HG03354 (cell line): Measurements from ENCODE around the gene GNG11.
A peak's percentile ranks its signal among the peaks of the same experiment; 100 is the strongest.

Experiments used
- ATAC-seq: cut with Tn5 transposase; IDR thresholded peaks from one replicate; pipeline ENCODE4 v1.9.1; 2021; ENCODE audit warnings: mild to moderate bottlenecking; ENCODE audit not compliant: unreplicated experiment, poor library complexity, severe bottlenecking

The GNG11 gene

GRCh38 chr7:93921607-93922566 lies at the start of gene GNG11:
Gene GNG11, plus strand, starts transcription at chr7:93921735. Its CDS starts 403 bp downstream, at chr7:93922138.
- peak; percentile 88 for ATAC-seq

DNA sequence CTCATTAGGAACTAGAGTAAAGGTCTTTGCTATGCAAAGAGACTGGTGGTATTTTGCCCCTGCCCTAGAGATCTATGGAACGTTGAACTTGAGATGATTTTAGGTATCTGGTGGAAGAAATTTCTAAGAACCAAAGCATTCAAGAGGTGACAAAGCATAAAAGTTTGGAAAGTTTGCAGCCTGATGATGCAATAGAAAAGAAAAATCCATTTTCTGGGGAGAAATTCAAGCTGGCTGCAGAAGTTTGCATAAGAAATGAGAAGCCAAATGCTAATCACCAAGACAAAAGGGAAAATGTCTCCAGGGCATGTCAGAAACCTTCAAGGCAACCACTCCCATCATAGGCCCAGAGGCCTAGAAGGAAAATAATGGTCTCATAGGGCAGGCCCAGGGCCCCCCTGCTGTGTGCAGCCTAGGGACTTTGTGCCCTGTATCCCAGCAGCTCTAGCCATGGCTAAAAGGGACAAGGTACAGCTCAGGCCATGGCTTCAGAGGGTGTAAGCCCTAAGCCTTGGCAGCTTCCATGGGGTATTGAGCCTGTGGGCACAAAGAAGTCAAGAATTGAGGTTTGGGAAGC lies 47.4 kb upstream of the GNG11 start:
- no peak for ATAC-seq

DNA sequence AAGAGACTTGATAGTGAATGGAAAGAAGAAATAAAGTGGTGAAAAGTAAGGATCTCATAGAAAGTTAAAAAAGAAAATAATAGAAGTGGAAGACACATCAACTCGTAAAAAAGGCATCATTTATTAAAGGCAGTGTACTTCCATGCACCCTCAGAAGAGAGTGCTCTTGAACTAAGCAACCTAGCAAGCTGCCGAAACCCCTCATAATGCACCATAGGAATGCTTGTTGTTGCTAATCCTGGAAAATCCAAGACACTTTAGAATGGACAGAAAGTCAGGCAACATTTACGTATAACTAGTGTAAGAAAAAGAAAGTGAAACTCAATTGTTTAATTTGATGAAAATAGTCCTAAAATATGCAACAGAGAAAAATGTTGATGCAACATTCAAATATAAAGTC lies 43.8 kb upstream of the GNG11 start:
- ATAC-seq, result no peak

DNA sequence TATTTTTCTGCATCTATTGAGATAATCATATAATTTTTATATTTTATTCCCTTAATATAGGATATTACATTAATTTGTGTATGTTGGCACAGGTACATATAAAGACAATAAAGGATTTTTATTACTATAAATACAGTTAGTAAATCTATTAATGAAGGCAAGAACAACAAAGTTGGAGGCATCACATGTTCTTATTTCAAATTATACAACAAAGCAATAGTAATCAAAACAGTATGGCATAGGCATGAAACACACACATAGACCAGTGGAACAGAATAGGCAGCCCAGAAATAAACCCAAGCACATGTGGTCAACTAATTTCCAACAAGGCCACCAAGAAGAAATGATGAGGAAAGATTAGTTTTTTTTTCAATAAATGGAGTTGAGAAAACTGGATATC lies 42.2 kb upstream of the GNG11 start:
- no peak for ATAC-seq

GRCh38 chr7:93882468-93882867 lies 39.1 kb upstream of the GNG11 start:
- no peak for ATAC-seq

DNA sequence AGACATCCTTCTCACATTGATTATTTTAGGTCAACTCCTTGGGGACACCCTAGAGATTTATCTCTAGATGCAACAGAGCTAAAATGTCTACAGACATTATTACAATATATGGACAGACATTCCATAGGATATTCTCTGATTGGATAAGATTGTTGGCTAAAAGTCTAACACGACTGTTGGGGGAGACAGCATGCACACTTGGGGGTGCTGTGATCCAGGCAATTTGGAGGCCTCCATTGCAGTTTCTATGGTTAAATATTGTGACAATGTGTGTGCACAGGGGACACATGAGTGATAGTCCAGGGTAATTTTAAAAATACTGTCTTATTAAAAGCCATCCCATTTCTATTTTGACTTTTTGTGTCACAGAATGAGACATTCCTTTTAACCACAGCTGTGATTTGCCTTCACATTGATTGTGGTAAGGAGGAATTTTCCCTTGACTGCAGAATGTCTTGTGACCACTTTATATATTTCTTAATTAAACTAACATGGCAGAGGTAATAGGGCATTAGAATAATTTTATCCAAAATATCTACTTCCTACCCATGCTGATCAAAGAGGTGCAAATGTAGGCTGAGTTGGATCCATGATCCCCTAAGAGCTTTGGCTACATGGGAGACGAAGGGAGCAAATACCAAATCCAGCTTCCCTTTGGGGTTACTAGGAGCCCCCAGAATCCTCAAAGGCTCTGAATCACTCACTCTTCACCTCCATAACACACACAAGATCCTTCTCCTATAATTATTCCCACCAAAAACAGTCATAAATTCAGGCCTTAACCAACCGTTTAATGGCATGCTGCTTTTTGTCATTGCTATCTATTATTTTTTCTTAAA lies 38.2 kb upstream of the GNG11 start:
- ATAC-seq, result no peak

- ATAC-seq, result no peak
These were observed 37.6 kb upstream of the GNG11 start for GRCh38 chr7:93883917-93884345.

DNA sequence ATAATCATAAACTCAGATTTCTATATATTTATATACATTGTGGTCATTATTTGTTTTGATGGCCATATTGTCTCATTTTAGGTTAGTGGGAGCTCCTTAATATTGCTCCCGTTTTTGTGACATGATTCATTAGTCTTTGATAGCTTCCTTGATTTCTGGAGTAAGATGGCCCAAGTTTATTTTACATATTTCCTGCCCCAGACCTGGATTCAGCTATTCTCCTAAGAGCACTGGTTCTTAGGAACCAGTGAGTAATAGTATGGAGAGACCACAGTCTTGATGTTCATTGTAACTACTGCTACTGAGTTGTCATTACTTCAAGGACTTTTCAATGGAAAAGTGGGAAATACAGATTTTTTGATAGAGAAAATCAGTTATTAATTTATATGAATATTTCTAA lies 37.0 kb upstream of the GNG11 start:
- no peak for ATAC-seq

DNA sequence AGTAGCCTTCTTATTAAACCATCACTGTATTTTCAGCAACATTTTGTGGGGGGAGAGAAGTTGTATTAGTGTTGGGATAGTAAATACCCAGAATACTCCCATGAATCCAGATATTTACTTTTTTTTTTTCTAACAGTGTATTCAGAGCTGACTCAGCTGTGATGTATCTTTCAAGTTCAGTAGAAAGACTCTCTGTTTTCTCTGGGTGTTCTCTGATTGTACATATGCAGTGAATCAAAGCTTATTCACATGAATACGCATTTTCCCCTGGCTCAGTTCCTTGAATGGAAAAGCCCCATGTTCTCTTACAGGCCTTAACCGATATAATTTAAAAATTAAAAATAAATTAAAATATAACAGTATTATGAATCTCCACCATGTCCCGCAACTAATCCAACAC lies 32.3 kb upstream of the GNG11 start:
- ATAC-seq, result no peak

GRCh38 chr7:93890041-93890463 lies 31.5 kb upstream of the GNG11 start:
- ATAC-seq, result peak; percentile 69

DNA sequence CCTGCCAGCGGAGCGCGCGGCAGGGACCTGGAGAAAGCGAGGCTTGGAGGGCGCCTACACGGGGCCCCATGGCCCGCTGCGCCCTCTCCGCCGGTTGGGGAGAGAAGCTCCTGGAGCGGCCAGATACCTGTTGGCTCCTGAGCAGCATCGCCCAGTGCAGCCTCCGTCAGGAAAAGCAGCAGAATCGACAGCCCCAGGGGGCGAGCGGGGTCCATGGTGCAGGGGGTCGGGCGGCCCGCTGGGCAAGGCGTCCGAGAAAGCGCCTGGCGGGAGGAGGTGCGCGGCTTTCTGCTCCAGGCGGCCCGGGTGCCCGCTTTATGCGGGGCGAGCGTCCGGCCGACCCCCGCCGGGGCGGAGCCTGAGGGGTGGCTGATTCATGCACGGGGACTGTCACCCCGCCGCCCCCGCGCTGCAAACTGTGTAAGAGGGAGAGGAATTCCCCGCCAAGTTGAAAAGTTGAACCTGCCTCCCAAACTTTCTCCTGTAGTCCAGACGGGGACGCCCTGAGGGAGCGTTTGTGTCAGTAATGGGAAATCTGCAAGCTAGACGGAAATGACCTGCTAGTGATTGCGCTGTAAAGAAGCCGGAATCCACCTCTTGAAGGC lies 31.0 kb upstream of the GNG11 start, which contains the start of gene TFPI2:
Gene TFPI2, minus strand, starts transcription at position 290 of the 605 bp plus-strand sequence. Its CDS starts 75 bp downstream, at position 215.
- peak; percentile 65 for ATAC-seq

- no peak for ATAC-seq
These were observed 27.1 kb upstream of the GNG11 start for GRCh38 chr7:93894426-93894825.

DNA sequence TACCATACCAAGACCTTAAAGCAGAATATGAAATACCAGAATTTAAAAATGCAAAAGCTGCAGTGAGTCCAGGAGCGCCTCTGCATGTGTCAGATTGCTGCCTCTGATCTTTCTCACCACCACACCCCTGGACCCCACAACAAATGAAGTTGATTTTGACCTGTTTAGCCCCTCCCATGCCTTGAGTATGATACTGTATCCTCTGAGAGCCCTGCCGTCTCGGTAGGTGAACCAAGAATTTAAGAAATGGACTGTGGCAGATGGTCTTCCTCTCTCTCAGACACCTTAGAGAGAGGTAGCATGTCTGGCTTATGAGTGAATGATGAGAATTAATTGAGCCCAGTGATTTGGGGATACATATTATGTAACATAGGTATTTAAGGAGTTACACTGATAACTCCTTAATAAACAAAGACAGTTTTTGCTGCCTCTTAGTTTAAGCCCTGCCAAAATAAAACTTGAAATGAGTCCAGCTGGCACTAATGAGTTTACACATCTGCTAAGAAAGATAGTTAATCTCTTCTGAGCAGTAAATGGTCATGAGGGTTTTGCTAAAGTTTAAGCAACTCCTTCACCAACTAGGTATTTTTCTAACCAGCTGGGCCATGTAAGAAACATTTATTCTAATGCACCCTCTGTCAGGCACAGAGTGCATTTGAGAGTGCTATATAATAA lies 26.4 kb upstream of the GNG11 start:
- no peak for ATAC-seq

DNA sequence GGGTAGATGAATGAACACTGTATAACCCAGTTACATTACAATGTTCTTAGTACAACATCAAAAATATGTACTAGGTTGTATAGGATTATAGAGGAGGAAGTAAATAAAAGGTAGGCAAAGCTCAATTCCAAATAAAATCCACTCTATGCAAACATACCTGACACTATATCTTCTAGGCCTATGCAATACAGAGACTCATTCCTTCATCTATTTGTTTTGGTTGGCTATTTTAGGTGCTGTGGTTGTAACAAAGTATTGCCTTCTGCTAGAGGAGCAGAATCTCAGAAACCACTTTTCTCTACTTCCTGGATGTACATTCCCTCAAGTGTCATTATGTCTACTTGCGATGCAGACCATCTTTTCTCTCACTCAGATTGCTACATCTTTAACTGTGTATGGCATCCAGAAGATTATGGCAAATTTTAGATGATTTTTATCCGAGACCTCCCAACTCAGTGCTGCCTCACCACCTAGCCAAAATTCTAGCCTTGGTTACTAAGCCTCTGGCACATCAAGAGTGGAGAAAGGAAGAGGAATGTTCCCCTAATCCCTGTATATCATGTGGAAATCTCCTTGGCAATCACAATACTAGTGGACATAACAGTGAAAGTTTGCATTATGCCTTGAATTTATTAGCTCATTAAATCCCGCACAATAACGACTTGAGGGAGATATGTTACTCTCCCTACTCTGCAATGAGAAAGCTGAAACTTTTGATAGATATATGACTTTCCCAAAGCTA lies 25.5 kb upstream of the GNG11 start:
- no peak for ATAC-seq

DNA sequence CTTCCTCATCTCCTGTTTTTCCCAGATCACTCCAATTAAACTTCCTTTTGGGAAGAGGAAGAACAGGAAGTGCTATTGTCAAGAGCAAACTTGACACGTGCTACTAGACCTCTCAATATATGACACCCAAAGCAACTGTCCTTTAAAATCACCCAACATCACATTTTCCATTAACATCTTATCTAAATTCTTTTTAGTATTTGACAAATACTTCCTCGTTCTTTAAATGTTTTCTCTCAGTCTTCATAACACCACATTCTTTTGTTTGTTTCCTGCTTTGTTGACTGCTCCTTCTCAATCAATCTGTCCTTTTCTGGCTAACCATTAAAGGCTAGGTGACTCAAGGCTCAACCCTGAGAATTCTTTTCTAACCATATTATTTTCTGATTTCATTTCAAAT lies 23.9 kb upstream of the GNG11 start:
- ATAC-seq, result no peak

DNA sequence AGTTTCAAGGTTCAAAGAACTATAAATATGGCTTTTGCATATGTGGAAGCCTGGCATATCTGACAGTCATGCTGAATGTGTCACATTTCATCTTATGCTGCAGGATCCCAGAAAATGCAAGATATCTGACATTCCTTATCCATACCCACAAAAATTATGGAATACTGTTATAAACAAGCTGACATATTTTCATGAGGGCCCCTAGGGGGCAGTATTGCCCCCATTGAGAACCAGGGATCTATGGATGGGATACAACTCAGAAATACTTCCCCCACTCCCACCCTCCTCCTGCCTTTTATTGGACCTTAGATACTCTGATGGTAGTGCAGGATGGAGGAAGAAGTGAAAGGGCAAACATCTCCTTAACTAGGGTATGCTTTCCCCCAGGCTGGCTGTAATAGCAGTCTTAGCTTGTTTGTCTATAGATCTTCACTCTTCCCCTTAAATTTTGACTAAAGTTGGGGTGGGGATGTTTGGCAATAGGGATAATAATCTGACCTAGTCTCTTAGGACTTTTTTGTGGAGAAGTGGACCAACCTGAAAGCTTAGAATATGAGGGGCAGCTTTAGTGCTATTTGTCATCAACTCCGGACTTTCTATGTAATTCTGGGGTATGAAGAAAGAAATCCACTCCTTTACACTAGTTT lies 18.6 kb upstream of the GNG11 start:
- ATAC-seq, result no peak

DNA sequence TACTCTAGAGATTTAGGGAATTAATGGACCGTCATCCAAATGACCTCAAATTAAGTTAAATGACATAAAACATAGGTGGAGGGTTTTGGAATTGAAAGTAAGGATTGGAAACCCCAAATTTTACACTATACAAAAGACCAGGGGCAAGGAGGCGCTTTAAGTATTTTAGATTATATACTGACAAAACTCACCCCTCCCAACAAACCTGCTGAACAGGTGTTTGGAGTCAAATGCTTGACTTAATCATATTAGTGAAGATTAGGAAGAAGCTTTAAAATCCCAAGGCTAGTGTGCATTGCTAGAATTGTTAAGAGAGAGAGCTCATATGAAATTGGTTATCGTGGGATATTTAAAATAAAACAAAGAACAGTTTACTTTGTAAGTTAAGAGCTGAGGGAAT lies 15.3 kb upstream of the GNG11 start, which contains the start of gene GNGT1:
Gene GNGT1, plus strand, starts transcription at position 301 of the 400 bp plus-strand sequence. CDS start 180 bp downstream, outside the sequence.
- ATAC-seq, result no peak
